Measurements from ENCODE around the gene HOXA3.

The HOXA3 gene

DNA sequence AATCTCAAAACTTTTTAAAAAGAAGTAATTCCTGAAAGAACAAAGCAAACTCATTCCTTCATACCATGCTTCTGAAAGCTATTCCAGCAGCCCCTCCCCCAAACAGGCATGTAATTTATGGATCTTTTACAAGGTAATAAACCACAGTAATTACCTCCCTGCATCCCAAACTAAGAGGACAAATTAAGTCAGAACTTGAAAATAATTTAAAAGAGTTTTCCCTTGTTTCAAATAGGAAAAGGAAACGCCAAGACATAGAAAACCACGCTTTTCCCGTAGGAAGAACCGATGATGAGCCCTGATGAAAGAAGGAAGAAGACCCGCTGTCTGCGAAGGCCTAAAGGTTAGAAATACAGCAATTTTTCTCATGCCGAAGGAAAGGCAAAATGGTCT lies 30.7 kb downstream of the HOXA3 start:
- ATAC-seq (ENCODE audit: low read depth) (no peak), DNase-seq (ENCODE audit: low spot score) (no peak)
- H3K27ac ChIP-seq (ENCODE audit: poor library complexity, severe bottlenecking), result no peak overlapping the region
- no peaks in the 10 kb centered on the region for H3K27me3 ChIP-seq (ENCODE audit: insufficient read depth, poor library complexity, severe bottlenecking)
- no peaks in the 10 kb centered on the region for H3K36me3 ChIP-seq (ENCODE audit: low read depth)
- TF ChIP-seq, protein P1, sequence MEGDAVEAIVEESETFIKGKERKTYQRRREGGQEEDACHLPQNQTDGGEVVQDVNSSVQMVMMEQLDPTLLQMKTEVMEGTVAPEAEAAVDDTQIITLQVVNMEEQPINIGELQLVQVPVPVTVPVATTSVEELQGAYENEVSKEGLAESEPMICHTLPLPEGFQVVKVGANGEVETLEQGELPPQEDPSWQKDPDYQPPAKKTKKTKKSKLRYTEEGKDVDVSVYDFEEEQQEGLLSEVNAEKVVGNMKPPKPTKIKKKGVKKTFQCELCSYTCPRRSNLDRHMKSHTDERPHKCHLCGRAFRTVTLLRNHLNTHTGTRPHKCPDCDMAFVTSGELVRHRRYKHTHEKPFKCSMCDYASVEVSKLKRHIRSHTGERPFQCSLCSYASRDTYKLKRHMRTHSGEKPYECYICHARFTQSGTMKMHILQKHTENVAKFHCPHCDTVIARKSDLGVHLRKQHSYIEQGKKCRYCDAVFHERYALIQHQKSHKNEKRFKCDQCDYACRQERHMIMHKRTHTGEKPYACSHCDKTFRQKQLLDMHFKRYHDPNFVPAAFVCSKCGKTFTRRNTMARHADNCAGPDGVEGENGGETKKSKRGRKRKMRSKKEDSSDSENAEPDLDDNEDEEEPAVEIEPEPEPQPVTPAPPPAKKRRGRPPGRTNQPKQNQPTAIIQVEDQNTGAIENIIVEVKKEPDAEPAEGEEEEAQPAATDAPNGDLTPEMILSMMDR (IDR thresholded peaks at IDR 0.05; ENCODE audit: poor library complexity, severe bottlenecking), result no peak
- H3K4me3 ChIP-seq (ENCODE audit: severe bottlenecking), result no peak overlapping the region
- H3K4me1 ChIP-seq (ENCODE audit: insufficient read depth, poor library complexity, severe bottlenecking), result no peaks in the 10 kb centered on the region
- no peaks in the 10 kb centered on the region for H3K9me3 ChIP-seq (ENCODE audit: severe bottlenecking)

DNA sequence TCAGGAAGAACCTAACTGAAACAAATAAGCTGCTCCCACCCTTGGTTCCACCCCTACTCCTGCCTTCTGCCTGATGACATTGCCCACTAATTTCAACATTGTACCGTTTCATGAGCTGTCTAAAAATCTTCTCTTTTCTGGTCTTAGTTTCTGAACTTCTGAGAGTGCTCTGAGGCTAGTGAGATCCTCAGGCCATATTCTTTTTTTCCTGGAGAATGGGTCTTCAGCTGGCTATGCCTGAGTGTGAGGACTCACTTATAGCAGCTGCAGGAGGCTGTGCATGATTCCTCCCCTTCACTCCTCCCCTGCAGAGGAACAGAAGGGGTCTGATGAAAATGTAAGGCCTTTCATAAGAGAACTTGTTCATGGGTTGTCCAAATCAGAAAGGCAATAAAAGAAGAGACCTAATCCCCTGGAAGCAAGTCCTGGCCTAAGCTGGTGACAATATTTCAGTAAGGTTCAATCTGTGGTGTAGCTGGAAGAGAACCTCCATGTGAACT lies 32.9 kb downstream of the HOXA3 start:
- no peak for DNase-seq (ENCODE audit: low spot score)
- no peaks in the 10 kb centered on the region; the same call in 1 of the 2 replicates for H3K36me3 ChIP-seq (ENCODE audit: low read depth)
- no peak overlapping the region for H3K27ac ChIP-seq (ENCODE audit: poor library complexity, severe bottlenecking)
- TF ChIP-seq, protein P1 (IDR thresholded peaks at IDR 0.05; ENCODE audit: poor library complexity, severe bottlenecking), result no peak
- H3K4me1 ChIP-seq (ENCODE audit: insufficient read depth, poor library complexity, severe bottlenecking), result peaks cover 6% of the 10 kb centered on the region
- no peak overlapping the region for H3K4me3 ChIP-seq (ENCODE audit: severe bottlenecking)
- ATAC-seq (ENCODE audit: low read depth), result no peak
- H3K27me3 ChIP-seq (ENCODE audit: insufficient read depth, poor library complexity, severe bottlenecking), result no peaks in the 10 kb centered on the region
- H3K9me3 ChIP-seq (ENCODE audit: severe bottlenecking), result no peaks in the 10 kb centered on the region

DNA sequence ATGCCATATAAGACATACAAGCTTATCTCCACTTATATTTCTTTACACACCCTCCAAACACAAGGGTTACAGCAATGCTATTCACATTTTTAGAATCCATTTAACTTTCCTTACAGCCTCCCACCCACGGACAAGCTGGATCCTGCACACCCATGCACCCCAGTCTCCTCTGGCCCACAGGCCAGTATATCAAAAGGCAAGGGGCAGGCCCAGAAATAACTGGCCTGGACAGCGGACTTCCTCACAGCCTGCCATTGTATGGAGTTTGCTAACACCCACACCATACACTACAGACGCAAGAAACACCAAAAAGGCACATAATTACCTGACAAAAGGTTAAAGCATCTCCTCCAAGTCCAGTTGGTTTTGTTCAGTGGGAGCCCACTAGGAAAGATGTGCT lies 33.8 kb downstream of the HOXA3 start:
- Histone ChIP-seq H3K27me3 (ENCODE audit: insufficient read depth, poor library complexity, severe bottlenecking) (no peaks in the 10 kb centered on the region), H3K4me3 (ENCODE audit: severe bottlenecking) (no peak overlapping the region), H3K36me3 (ENCODE audit: low read depth) (no peaks in the 10 kb centered on the region; the same call in 1 of the 2 replicates), H3K4me1 (ENCODE audit: insufficient read depth, poor library complexity, severe bottlenecking) (peaks cover 9% of the 10 kb centered on the region), H3K9me3 (ENCODE audit: severe bottlenecking) (no peaks in the 10 kb centered on the region), H3K27ac (ENCODE audit: poor library complexity, severe bottlenecking) (no peak overlapping the region)
- TF ChIP-seq, protein P1 (IDR thresholded peaks at IDR 0.05; ENCODE audit: poor library complexity, severe bottlenecking), result no peak
- ATAC-seq (ENCODE audit: low read depth) (no peak), DNase-seq (ENCODE audit: low spot score) (no peak)

DNA sequence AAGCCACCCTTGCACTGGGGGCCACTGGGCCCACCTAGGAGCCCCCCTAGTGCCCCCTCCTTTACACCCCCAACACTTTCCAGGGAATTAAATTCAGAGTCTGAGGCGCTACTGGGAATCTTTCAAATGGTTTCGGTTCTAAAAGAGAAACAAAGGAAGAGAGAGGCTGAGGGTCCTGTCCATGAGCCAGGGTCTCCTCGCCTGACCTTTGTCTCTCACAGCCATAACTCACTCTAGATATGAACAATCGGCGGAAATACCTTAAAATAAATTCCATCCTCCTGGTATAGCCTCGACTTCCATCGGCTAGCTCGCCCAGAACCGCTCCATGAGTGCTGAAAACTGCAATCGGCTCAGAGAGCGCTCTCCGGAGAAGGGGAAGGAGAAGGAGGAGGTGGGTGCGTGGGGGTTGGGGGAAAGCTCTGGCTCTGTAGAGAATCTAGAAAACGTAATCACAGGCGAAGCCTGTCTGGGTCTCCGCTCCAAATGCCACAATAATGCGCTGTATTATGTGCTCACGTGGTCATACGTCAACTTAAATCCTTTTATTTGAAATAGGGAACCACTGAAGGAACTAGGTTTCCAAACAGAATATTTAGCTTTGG lies 34.4 kb downstream of the HOXA3 start:
- ATAC-seq (ENCODE audit: low read depth), result no peak
- no peak for DNase-seq (ENCODE audit: low spot score)
- H3K27me3 ChIP-seq (ENCODE audit: insufficient read depth, poor library complexity, severe bottlenecking), result no peaks in the 10 kb centered on the region

More for the DNA sequence above, 34.4 kb downstream of the HOXA3 start:
- no peak overlapping the region for H3K4me3 ChIP-seq (ENCODE audit: severe bottlenecking)
- H3K9me3 ChIP-seq (ENCODE audit: severe bottlenecking), result no peaks in the 10 kb centered on the region
- TF ChIP-seq, protein P1 (IDR thresholded peaks at IDR 0.05; ENCODE audit: poor library complexity, severe bottlenecking), result no peak
- H3K4me1 ChIP-seq (ENCODE audit: insufficient read depth, poor library complexity, severe bottlenecking), result peaks cover 9% of the 10 kb centered on the region
- no peak overlapping the region for H3K27ac ChIP-seq (ENCODE audit: poor library complexity, severe bottlenecking)
- H3K36me3 ChIP-seq (ENCODE audit: low read depth), result no peaks in the 10 kb centered on the region; the same call in 1 of the 2 replicates

Data from RWPE2 (cell line).